Hepatocyte (in vitro differentiated cells): ENCODE measurements around the gene TLR9. TPM values are rescaled to one million over a fixed set of nuclear protein-coding genes. Genes with fewer than 3 reads are reported as not detected.

Experiments
- DNase-seq: peaks from one replicate; pipeline ENCODE4 v3.0.0-alpha.2; 2016; ENCODE audit warnings: low spot score
- H2AFZ ChIP-seq: fragments of 200-600 bp; sonication (generic); 2 replicates; pipeline ENCODE4 v1.6.0; 2016; ENCODE audit warnings: antibody characterized with exemption, mild to moderate bottlenecking
- H3K27ac ChIP-seq: fragments of 200-600 bp; sonication (generic); 2 replicates; pipeline ENCODE4 v1.5.1; 2016; ENCODE audit warnings: mild to moderate bottlenecking
- H3K27me3 ChIP-seq: fragments of 200-600 bp; sonication (generic); 2 replicates; pipeline ENCODE4 v1.6.1; 2016
- H3K36me3 ChIP-seq: fragments of 200-600 bp; sonication (generic); replicated peaks from 2 replicates; pipeline ENCODE4 v1.5.1; 2016; ENCODE audit warnings: low read depth; ENCODE audit not compliant: insufficient read depth
- H3K4me1 ChIP-seq: fragments of 200-600 bp; sonication (generic); 2 replicates; pipeline ENCODE4 v1.5.1; 2016; ENCODE audit warnings: mild to moderate bottlenecking, moderate library complexity; ENCODE audit not compliant: insufficient read depth
- H3K4me2 ChIP-seq: fragments of 200-600 bp; sonication (generic); 2 replicates; pipeline ENCODE4 v1.6.0; 2016
- H3K4me3 ChIP-seq: fragments of 200-600 bp; sonication (generic); 2 replicates; pipeline ENCODE4 v1.5.1; 2016; ENCODE audit warnings: mild to moderate bottlenecking
- H3K79me2 ChIP-seq: fragments of 200-600 bp; sonication (generic); 2 replicates; pipeline ENCODE4 v1.6.0; 2017; ENCODE audit warnings: mild to moderate bottlenecking
- H3K9me2 ChIP-seq: fragments of 200-600 bp; sonication (generic); replicated peaks from 2 replicates; pipeline ENCODE4 v1.6.0; 2017; ENCODE audit warnings: mild to moderate bottlenecking; ENCODE audit not compliant: insufficient read depth
- H3K9me3 ChIP-seq: fragments of 200-600 bp; sonication (generic); 2 replicates; pipeline ENCODE4 v1.5.1; 2016; ENCODE audit warnings: low read depth, mild to moderate bottlenecking
- H4K20me1 ChIP-seq: fragments of 200-600 bp; sonication (generic); 2 replicates; pipeline ENCODE4 v1.6.0; 2016; ENCODE audit warnings: mild to moderate bottlenecking; ENCODE audit not compliant: insufficient read depth, poor library complexity, severe bottlenecking
- CTCF ChIP-seq: fragments of 200-600 bp; sonication (generic); IDR thresholded peaks from 2 replicates; pipeline ENCODE4 v1.5.1; 2016; ENCODE audit warnings: antibody characterized with exemption, mild to moderate bottlenecking; ENCODE audit not compliant: poor library complexity
- EZH2 ChIP-seq: fragments of 200-600 bp; sonication (generic); IDR thresholded peaks from 2 replicates; pipeline ENCODE4 v1.6.1; 2016; ENCODE audit warnings: antibody characterized with exemption, mild to moderate bottlenecking, borderline replicate concordance
- EZH2phosphoT487 ChIP-seq: fragments of 200-600 bp; sonication (generic); IDR thresholded peaks from one replicate; pipeline ENCODE4 v1.6.1; 2018; ENCODE audit warnings: antibody characterized with exemption, mild to moderate bottlenecking, low read depth, moderate library complexity; ENCODE audit not compliant: unreplicated experiment, severe bottlenecking
- WGBS: methylation state at CpG from one replicate; pipeline ENCODE4 v1.1.6; 2016; ENCODE audit warnings: low lambda C conversion rate; ENCODE audit errors: missing lambda C conversion rate; 5-methylcytosine and 5-hydroxymethylcytosine counted together
- polyA plus RNA-seq: library from polyadenylated mRNA; unstranded; fragments of >200 nt; fragmentation: Nextera tagmentation; extraction: Ambion mirVana; gene quantifications from 2 replicates; pipeline ENCODE4 v1.2.1, GENCODE V29; 2016
- total RNA-seq: library from RNA; depleted of rRNA; stranded (reverse); fragments of >200 nt; gene quantifications from 2 replicates; pipeline ENCODE4 v1.2.3, GENCODE V29; 2014

Gene TLR9
- total and polyA plus RNA-seq, 2 experiments from 2014 or later = not detected

DNA sequence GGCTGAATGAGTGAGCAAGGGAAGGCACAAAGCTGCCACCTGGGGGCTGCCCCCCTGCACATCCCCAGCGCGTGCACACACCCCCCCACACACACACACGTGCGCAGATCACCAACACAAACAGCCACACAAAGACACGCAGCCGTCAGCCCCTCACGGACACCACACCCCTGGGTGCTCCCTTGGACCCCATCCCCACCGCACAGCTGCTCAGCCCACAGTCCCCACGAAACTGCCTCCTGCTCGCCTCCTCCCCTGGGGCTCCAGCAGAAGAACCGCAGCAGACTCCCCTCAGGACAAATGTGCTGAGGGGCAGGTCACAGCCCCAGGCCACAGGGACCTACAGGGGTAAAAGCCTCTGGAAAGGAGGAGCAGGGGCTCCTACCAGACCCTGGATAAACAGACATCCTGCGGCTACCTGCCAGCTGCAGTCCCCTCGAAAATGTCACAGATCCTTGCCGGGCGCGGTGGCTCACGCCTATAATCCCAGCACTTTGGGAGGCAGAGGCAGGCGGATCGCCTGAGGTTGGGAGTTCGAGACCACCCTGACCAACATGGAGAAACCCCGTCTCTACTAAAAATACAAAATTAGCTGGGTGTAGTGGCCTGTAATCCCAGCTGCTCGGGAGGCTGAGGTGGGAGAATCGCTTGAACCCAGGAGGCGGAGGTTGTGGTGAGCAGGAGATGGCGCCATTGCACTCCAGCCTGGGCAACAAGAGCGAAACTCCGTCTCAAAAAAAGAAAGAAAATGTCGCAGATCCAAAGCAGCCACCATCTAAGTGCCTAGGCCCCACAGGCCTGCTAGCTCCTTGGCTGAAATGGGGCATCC lies 7.0 kb upstream of the TLR9 start:
- H4K20me1 ChIP-seq = no peaks in the 10 kb centered on the region
- H3K27me3 ChIP-seq = no peaks in the 10 kb centered on the region
- no peak for DNase-seq
- no peak overlapping the region for H3K4me3 ChIP-seq
- 91% methylated on average over 24 of the region's 28 CpGs for WGBS
- no peak for TF ChIP-seq EZH2
- peak; percentile 26 for TF ChIP-seq CTCF
- H3K36me3 ChIP-seq = no peaks in the 10 kb centered on the region
- H3K27ac ChIP-seq = no peak overlapping the region
- no peaks in the 10 kb centered on the region for H3K9me3 ChIP-seq
- H3K4me1 ChIP-seq = peaks cover 6% of the 10 kb centered on the region
- H3K4me2 ChIP-seq = no peak overlapping the region
- no peak overlapping the region for H2AFZ ChIP-seq
- no peaks in the 10 kb centered on the region for H3K9me2 ChIP-seq
- H3K79me2 ChIP-seq = peaks cover 26% of the 10 kb centered on the region

DNA sequence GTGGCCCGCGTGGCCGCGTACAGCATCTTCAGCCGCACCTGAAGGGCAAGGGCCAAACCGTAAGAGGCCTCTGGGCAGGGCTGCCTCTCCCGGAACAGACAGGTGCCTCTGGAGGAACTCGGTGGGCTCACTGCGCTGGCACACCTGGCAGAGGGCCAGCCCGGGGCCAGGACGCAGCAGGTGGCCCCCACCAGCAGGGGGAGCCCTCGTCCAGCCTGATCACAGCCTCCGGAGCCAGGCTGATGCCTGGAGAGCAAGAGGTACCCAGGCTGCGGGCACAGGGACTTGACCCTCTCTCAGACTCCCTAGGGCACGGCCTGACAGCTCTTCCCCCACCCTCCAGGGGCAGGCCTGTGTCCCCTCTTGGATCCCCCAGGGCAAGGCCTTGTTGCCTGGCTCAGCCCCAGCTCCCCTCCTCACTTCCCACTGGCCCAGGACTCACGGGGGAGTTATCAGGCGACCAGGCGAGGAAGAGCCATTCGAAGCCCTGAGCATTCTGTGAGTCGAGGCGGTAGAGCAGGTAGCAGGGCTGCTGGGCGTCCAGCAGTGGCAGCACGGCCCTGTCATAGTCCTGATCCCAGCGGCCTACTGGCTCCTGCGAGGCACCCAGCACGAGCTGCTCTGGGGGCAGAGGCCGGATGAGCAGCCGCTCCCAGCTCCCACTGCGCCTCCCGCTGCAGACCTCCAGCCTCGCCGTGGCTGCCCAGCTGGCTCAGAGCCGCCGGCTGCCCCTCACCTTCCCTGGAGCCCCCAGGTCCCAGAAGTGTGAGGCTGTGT lies 6.2 kb upstream of the TLR9 start:
- Histone ChIP-seq H4K20me1 (no peaks in the 10 kb centered on the region), H3K36me3 (no peaks in the 10 kb centered on the region), H3K27ac (no peak overlapping the region), H3K4me2 (no peak overlapping the region), H3K27me3 (no peaks in the 10 kb centered on the region), H3K79me2 (peaks cover 19% of the 10 kb centered on the region), H3K9me3 (no peaks in the 10 kb centered on the region), H3K4me3 (no peak overlapping the region), H3K4me1 (no peaks in the 10 kb centered on the region), H3K9me2 (no peaks in the 10 kb centered on the region), H2AFZ (no peak overlapping the region)
- WGBS = 82% methylated on average over 34 of the region's 34 CpGs
- no peak for TF ChIP-seq EZH2
- peak; percentile 66 for TF ChIP-seq CTCF
- no peak for TF ChIP-seq EZH2phosphoT487
- DNase-seq = peak; percentile 80

- whole genome bisulfite sequencing = 95% methylated on average over 16 of the region's 16 CpGs
- Histone ChIP-seq H3K27ac (no peak overlapping the region), H4K20me1 (no peaks in the 10 kb centered on the region), H3K27me3 (no peaks in the 10 kb centered on the region), H3K9me3 (no peaks in the 10 kb centered on the region), H3K36me3 (no peaks in the 10 kb centered on the region), H3K79me2 (peaks cover 12% of the 10 kb centered on the region), H3K4me2 (no peak overlapping the region), H3K4me3 (no peak overlapping the region), H3K4me1 (no peaks in the 10 kb centered on the region), H3K9me2 (no peaks in the 10 kb centered on the region), H2AFZ (no peak overlapping the region)
- no peak for DNase-seq
- no peak for TF ChIP-seq EZH2phosphoT487
- no peak for TF ChIP-seq CTCF
- TF ChIP-seq EZH2 = no peak
These were observed 5.5 kb upstream of the TLR9 start for GRCh38 chr3:52230889-52231499.
